ENCODE results near the gene WWOX. TPM values are rescaled to one million over a fixed set of nuclear protein-coding genes. Genes with fewer than 3 reads are reported as not detected.

The WWOX gene
- total RNA-seq, 2 donors from 2014 or later, result 30.0 to 35.4 TPM

GRCh38 chr16:78200623-78201096 lies 101.2 kb downstream of the WWOX start:
- Mint-ChIP-seq H3K27me3 (ENCODE audit: insufficient read depth) (peaks cover 3% of the 10 kb centered on the region), H3K36me3 (ENCODE audit: low read depth) (no peaks in the 10 kb centered on the region), H3K4me1 (peaks cover 14% of the 10 kb centered on the region), H3K9me3 (no peaks in the 10 kb centered on the region), H3K27ac (no peak overlapping the region), H3K4me3 (no peak overlapping the region)
- no peaks in the 10 kb centered on the region for H3K4me1 ChIP-seq (ENCODE audit: control insufficient read depth, insufficient read depth, low read length)
- H3K27ac ChIP-seq (ENCODE audit: low read depth, low read length), result no peak overlapping the region
- H3K27me3 ChIP-seq (ENCODE audit: control insufficient read depth, insufficient read depth, low read length, poor library complexity, severe bottlenecking), result no peaks in the 10 kb centered on the region
- no peak overlapping the region for H3K4me3 ChIP-seq (ENCODE audit: low read length)
- no peaks in the 10 kb centered on the region for H3K9me3 ChIP-seq (ENCODE audit: control insufficient read depth, low read length)
- DNase-seq, result no peak
- TF ChIP-seq CTCF (conservative IDR thresholded peaks at IDR 0.05), result no peak
- no peak overlapping the region for H3K9ac ChIP-seq (ENCODE audit: extremely low read depth, low read length, poor library complexity, severe bottlenecking)
- WGBS, 2 experiments (ENCODE audit: insufficient coverage in 1 of 2, insufficient read length in 1 of 2), result 96% methylated on average over 6 of the region's 6 CpGs; no CpG with 5 or more reads in 1 of the 2 experiments
- H3K36me3 ChIP-seq (ENCODE audit: control insufficient read depth, insufficient read depth, low read length), result no peaks in the 10 kb centered on the region

GRCh38 chr16:78205506-78205905 lies 106.1 kb downstream of the WWOX start:
- H3K36me3 ChIP-seq (ENCODE audit: control insufficient read depth, insufficient read depth, low read length), result no peaks in the 10 kb centered on the region
- no peaks in the 10 kb centered on the region for H3K4me1 ChIP-seq (ENCODE audit: control insufficient read depth, insufficient read depth, low read length)
- no peak for DNase-seq
- no peaks in the 10 kb centered on the region for H3K9me3 ChIP-seq (ENCODE audit: control insufficient read depth, low read length)
- peaks cover 3% of the 10 kb centered on the region for H3K27me3 Mint-ChIP-seq (ENCODE audit: insufficient read depth)
- TF ChIP-seq CTCF (conservative IDR thresholded peaks at IDR 0.05), result no peak
- 98 to 100% methylated on average over 2 to 3 of the region's 3 CpGs for WGBS, 2 experiments (ENCODE audit: insufficient coverage in 1 of 2, insufficient read length in 1 of 2)
- no peaks in the 10 kb centered on the region for H3K27me3 ChIP-seq (ENCODE audit: control insufficient read depth, insufficient read depth, low read length, poor library complexity, severe bottlenecking)
- H3K4me3 Mint-ChIP-seq, result no peak overlapping the region
- H3K36me3 Mint-ChIP-seq (ENCODE audit: low read depth), result no peaks in the 10 kb centered on the region
- H3K4me1 Mint-ChIP-seq, result peaks cover 8% of the 10 kb centered on the region
- no peak overlapping the region for H3K27ac ChIP-seq (ENCODE audit: low read depth, low read length)
- H3K4me3 ChIP-seq (ENCODE audit: low read length), result no peak overlapping the region
- no peak overlapping the region for H3K9ac ChIP-seq (ENCODE audit: extremely low read depth, low read length, poor library complexity, severe bottlenecking)
- H3K9me3 Mint-ChIP-seq, result no peaks in the 10 kb centered on the region
- no peak overlapping the region for H3K27ac Mint-ChIP-seq

- no peak for TF ChIP-seq CTCF (conservative IDR thresholded peaks at IDR 0.05)
- WGBS, 2 experiments (ENCODE audit: insufficient coverage in 1 of 2, insufficient read length in 1 of 2), result 94% methylated on average over 2 of the region's 2 CpGs; no CpG with 5 or more reads in 1 of the 2 experiments
- H3K27me3 Mint-ChIP-seq (ENCODE audit: insufficient read depth), result peaks cover 3% of the 10 kb centered on the region
Observed at GRCh38 chr16:78206623-78207223, 107.3 kb downstream of the WWOX start.

More at GRCh38 chr16:78206623-78207223, 107.3 kb downstream of the WWOX start:
- no peak for DNase-seq
- Mint-ChIP-seq H3K36me3 (ENCODE audit: low read depth) (no peaks in the 10 kb centered on the region), H3K4me3 (no peak overlapping the region), H3K9me3 (no peaks in the 10 kb centered on the region), H3K27ac (no peak overlapping the region), H3K4me1 (peaks cover 18% of the 10 kb centered on the region)
- Histone ChIP-seq H3K4me1 (ENCODE audit: control insufficient read depth, insufficient read depth, low read length) (no peaks in the 10 kb centered on the region), H3K9me3 (ENCODE audit: control insufficient read depth, low read length) (no peaks in the 10 kb centered on the region), H3K27ac (ENCODE audit: low read depth, low read length) (no peak overlapping the region), H3K4me3 (ENCODE audit: low read length) (no peak overlapping the region), H3K9ac (ENCODE audit: extremely low read depth, low read length, poor library complexity, severe bottlenecking) (no peak overlapping the region), H3K27me3 (ENCODE audit: control insufficient read depth, insufficient read depth, low read length, poor library complexity, severe bottlenecking) (no peaks in the 10 kb centered on the region), H3K36me3 (ENCODE audit: control insufficient read depth, insufficient read depth, low read length) (no peaks in the 10 kb centered on the region)

Data from endodermal cell (in vitro differentiated cells).